DMS53 treated with DMSO at 0.1 percent for 48 hours (cell line): ENCODE data around the gene HFM1.
"Not testable (repeated sequence)": the region's sequence is repeated elsewhere in the genome, so short reads cannot be mapped to it uniquely, and the experiment has no call there.

Experiments used
- DNase-seq: peaks from one replicate; lab custom pipeline; 2025; ENCODE audit not compliant: unreplicated experiment; lab: John Stamatoyannopoulos, UW

The HFM1 gene

GRCh38 chr1:91404151-91405012 lies at the start of gene HFM1:
Gene HFM1, minus strand, starts transcription at chr1:91404837. Its CDS starts 3,755 bp downstream, at chr1:91401082.
- peak; percentile 90 for DNase-seq

DNA sequence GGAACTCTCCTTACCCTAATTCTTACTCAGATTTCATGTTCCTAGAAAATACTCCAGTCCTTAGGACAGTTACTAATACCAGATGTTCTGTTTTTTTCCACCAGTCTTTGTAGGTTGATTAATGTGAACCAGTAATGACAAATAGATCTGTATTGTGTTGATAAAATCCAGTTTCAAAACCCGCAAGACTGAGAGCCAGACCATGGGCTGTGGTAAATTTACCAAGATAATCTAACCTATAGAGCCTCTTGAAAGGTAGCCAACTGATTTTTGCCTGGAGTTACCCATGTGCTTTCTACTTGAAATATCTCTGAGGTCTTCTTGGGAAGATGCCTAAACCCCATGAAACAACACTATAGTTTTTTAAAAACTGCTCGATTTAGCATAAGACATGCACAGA lies 49.5 kb upstream of the HFM1 start:
- no peak for DNase-seq

DNA sequence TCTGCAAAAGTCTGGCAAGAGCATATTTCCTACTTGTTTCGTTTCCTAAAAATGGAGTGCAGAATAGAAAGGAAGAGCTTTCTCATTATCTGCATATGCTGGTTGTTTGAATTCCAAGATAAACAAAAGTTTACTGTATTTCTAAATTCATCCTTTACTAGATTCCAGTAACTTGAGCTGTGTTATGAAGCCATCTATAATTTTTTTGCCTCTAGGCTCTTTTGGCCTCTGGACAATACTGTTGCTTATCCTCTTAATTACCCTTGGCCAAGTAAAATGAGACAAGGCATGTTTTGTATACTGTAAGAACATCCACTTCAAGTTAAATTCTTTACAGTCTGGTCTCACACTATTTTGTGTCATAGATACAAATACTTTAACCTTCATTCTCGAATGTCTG lies 45.6 kb upstream of the HFM1 start:
- DNase-seq, result no peak

DNA sequence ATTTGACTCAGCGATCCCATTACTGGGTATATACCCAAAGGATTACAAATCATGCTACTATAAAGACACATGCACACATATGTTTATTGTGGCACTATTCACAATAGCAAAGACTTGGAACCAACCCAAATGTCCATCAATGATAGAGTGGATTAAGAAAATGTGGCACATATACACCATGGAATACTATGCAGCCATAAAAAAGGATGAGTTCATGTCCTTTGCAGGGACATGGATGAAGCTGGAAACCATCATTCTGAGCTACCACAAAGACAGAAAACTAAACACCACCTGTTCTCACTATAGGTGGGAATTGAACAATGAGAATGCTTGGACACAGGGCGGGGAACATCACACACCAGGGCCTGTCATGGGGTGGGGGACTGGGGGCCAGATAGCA lies 43.1 kb upstream of the HFM1 start:
- not testable (repeated sequence) for DNase-seq

GRCh38 chr1:91441980-91442379 lies 37.3 kb upstream of the HFM1 start:
- DNase-seq, result not testable (repeated sequence)

DNA sequence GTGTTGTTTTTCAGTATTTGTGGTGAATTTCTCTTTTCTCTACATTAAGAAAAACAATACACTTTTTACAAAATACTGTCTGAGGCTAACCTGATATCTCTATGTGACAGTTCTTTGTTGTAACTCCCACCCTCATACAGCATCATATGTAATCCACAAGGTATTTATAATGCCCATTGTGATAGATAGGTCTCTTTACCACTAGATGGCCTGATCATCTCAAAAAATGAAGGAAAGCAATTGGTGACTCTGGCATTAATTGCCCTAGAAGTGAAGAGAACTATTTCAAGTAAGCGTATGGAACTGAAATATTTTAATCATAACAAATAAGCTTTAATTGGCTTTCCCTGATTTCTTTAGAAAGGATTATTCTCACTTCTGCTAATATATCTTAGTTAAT lies 36.2 kb upstream of the HFM1 start:
- DNase-seq, result peak; percentile 19

GRCh38 chr1:91439016-91439415 lies 34.4 kb upstream of the HFM1 start:
- no peak for DNase-seq

GRCh38 chr1:91428182-91428798 lies 23.7 kb upstream of the HFM1 start:
- no peak for DNase-seq

GRCh38 chr1:91427741-91428140 lies 23.1 kb upstream of the HFM1 start:
- peak; percentile 47 for DNase-seq

DNA sequence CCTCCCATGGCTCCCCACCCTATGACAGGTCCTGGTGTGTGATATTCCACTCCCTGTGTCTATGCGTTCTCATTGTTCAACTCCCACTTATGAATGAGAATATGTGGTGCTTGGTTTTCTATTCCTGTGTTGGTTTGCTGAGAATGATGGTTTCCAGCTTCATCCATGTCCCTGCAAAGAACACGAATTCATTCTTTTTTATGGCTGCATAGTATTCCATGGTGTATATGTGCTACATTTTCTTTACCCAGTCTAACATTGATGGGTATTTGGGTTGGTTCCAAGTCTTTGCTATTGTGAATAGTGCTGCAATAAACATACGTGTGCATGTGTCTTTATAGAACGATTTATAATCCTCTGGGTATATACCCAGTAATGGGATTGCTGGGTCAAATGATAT lies 17.9 kb upstream of the HFM1 start:
- not testable (repeated sequence) for DNase-seq

DNA sequence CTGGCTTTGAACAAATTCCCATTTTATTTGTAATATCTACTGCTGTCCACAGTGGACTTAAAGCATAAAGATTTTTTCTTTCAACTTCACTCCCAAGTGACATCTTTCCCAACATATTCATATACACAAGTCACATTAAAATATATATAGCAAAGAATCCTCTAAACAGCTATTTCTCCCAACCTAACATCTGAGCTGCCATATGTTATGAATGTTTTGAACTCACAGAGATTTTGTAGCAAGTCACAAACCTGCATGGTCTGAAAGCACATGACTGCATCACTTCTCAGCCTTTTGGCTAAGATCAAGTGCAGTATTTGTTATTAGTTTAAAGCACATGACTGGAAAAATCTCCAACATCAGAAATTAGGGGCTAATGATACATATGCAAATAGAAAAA lies 7.7 kb upstream of the HFM1 start:
- no peak for DNase-seq

GRCh38 chr1:91406773-91407389 lies 2.2 kb upstream of the HFM1 start:
- peak; percentile 26 for DNase-seq

DNA sequence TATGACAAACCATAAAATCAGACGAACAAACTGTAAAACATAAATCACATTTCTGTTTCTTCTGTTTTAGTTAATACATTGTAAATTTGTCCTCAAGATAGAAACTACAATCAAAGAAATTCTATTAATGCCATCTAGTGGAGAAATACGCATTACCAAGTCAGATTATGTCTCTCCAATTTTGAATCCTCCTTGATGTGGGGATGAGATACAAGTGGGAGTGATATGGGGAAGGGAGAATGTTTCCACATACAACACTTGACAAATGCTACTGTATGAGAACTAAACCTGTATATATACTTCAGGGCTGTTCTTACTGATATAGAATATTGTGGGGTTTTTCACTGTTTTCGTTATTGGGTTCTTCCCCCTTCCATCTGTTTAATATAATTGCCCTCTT lies 2.6 kb downstream of the HFM1 start:
- DNase-seq, result peak; percentile 78

- no peak for DNase-seq
These were observed 4.4 kb downstream of the HFM1 start for GRCh38 chr1:91400133-91400725.

DNA sequence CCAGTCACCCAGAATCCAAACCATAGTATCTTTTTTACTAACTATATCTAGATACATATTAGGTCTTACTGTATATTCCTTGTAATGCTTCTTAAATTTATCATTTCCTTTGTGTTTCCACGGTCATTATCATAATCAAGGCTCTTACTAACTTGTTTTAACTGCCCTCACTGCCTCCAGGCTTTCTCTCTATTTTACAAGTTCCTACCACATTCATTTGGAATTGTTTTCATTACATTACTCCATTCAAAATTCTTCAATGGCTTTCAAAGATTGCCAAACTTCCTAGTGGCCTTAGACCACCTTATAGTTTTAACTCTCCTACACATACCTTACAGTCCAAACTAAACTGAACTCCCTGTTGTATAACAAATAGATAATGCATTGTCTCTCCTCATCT lies 6.3 kb downstream of the HFM1 start:
- DNase-seq, result no peak

GRCh38 chr1:91397605-91398004 lies 7.0 kb downstream of the HFM1 start:
- DNase-seq, result no peak

DNA sequence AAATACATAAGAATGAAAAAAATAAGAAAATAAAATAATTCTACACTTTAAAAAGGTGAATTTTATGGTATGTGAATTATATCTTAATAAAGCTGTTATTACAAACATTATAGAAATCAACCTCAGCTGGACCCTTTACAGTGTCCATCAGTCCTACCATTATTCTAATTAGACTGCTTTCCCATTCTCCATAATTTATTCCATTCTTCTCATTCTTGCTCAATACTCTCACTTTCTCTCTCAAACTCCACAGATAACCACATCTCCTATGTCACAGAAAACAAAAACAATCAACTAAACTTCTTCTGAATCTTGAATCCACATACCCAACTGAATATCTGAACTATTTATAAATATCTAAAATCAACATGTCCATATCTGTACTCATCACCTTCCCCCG lies 11.6 kb downstream of the HFM1 start:
- no peak for DNase-seq

- DNase-seq, result no peak
These were observed 18.5 kb downstream of the HFM1 start for GRCh38 chr1:91386109-91386508.

DNA sequence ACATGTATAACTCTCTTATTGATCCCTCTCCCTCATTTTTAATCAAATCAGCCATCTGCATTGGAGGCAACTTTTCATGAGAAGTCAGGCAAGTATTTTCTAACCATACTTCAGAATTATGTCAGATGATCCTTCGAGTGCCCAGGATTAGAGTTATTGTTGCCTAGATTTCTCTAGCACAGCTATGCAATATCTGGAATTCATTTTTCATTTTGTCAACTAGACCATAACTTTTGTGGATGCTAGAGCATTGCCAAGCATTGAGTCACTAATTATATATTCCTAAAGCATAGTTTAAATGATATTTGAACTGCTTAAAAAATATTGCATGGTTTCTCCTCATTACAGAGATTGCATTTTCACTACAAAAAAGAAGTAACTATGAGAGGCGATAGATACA lies 21.2 kb downstream of the HFM1 start:
- DNase-seq, result no peak

- DNase-seq, result no peak
These were observed 22.8 kb downstream of the HFM1 start for GRCh38 chr1:91381844-91382243.

DNA sequence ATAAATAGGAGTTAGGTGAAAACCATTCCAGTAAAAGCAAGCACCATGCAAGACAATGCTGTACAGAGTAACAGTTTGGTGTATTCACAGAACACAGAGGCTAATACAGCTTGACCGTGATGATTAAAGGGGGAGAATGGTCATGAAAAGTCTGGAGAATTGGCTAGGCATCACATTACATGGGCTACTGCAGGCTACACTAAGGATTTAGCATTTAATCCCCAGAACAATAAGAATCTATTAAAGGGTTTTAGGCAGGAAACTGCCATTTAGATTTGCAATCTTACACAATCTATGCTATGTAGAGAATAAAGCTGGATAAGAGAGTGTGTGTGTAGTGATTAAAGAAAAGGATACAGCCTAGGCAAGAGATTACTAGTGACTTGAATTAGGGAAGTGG lies 30.6 kb downstream of the HFM1 start:
- no peak for DNase-seq

- DNase-seq, result not testable (repeated sequence)
These were observed 32.4 kb downstream of the HFM1 start for GRCh38 chr1:91372230-91372629.
